GM23338 (cell line): Measurements from ENCODE around the gene MLLT3.

Experiments used
- CREB1 ChIP-seq: fragments of 250-450 bp; sonication (Bioruptor Pico); IDR thresholded peaks from 2 replicates; pipeline ENCODE4 v1.5.0; 2020; ENCODE audit warnings: low read depth, mild to moderate bottlenecking, moderate library complexity
- EZH2 ChIP-seq: fragments of 200-600 bp; sonication (generic); IDR thresholded peaks from one replicate; pipeline ENCODE4 v1.8.0; 2017; ENCODE audit warnings: antibody characterized with exemption, mild to moderate bottlenecking, low read depth; ENCODE audit not compliant: unreplicated experiment
- EZH2phosphoT487 ChIP-seq: fragments of 200-600 bp; sonication (generic); IDR thresholded peaks from one replicate; pipeline ENCODE4 v1.8.1; 2018; ENCODE audit warnings: antibody characterized with exemption; ENCODE audit not compliant: unreplicated experiment
- JUNB ChIP-seq: IDR thresholded peaks from one replicate; pipeline ENCODE4 v1.6.1; 2016; ENCODE audit warnings: antibody characterized with exemption; ENCODE audit not compliant: unreplicated experiment
- NANOG ChIP-seq: IDR thresholded peaks from 2 replicates; pipeline ENCODE4 v1.6.1; 2016; ENCODE audit warnings: antibody characterized with exemption, borderline replicate concordance
- POLR2AphosphoS5 ChIP-seq: IDR thresholded peaks from 2 replicates; pipeline ENCODE4 v1.6.1; 2016; ENCODE audit warnings: antibody characterized with exemption, low read depth
- STAT1 ChIP-seq: IDR thresholded peaks from one replicate; pipeline ENCODE4 v1.6.1; 2016; ENCODE audit warnings: antibody characterized with exemption; ENCODE audit not compliant: unreplicated experiment
- ZNF114 ChIP-seq: fragments of 250-450 bp; sonication (Bioruptor Pico); IDR thresholded peaks from 2 replicates; pipeline ENCODE4 v1.5.0; 2020; ENCODE audit warnings: mild to moderate bottlenecking, moderate library complexity
- ZNF331 ChIP-seq: fragments of 250-450 bp; sonication (Bioruptor Pico); IDR thresholded peaks from 2 replicates; pipeline ENCODE4 v1.5.0; 2020; ENCODE audit warnings: low read depth, mild to moderate bottlenecking, moderate library complexity
- TF ChIP-seq, protein P1 (sequence below), 2 experiments: fragments of 200-600 bp in 1 of 2; sonication (generic) in 1 of 2; conservative IDR thresholded peaks; 2 replicates each; pipeline versions ENCODE4 v1.5.1 to v1.6.1; 2016 to 2017; ENCODE audit warnings: antibody characterized with exemption in 2 of 2, low read depth in 2 of 2, mild to moderate bottlenecking in 2 of 2, moderate library complexity in 1 of 2
- TF ChIP-seq, protein P2 (sequence below): IDR thresholded peaks from 2 replicates; pipeline ENCODE4 v1.6.1; 2016; ENCODE audit warnings: antibody characterized with exemption
- TF ChIP-seq, protein P3 (sequence below): IDR thresholded peaks from one replicate; pipeline ENCODE4 v1.6.1; 2018; ENCODE audit warnings: antibody characterized with exemption; ENCODE audit not compliant: unreplicated experiment
- TF ChIP-seq, protein P4 (sequence below): fragments of 250-450 bp; sonication (Bioruptor Pico); IDR thresholded peaks from 2 replicates; pipeline ENCODE4 v1.5.0; 2020; ENCODE audit warnings: mild to moderate bottlenecking, moderate library complexity

DNA sequence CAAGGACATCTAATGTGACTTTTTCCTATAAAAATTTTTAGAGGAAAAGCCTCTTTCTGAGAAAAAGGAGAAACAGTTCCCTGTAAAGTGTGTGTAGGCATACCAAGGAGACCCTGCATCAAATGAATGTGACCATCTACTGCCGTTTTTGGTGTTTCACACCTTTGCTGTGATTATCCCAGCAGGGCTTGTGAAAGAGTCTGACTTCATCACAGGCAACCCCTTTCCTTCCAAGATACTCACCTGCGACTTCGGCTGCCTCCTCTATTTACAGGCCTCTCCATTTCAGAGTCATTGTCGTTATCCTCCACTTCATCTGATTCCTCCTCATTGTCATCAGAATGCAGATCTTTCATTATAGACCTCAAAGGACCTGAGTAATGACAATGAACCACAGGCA, 259.1 kb downstream of the MLLT3 start:
- TF ChIP-seq EZH2 (no peak), EZH2phosphoT487 (no peak), CREB1 (no peak), NANOG (no peak), POLR2AphosphoS5 (no peak), JUNB (no peak), ZNF331 (CRISPR knock-in tag) (no peak), ZNF114 (no peak), STAT1 (no peak)
- TF ChIP-seq, protein P1, sequence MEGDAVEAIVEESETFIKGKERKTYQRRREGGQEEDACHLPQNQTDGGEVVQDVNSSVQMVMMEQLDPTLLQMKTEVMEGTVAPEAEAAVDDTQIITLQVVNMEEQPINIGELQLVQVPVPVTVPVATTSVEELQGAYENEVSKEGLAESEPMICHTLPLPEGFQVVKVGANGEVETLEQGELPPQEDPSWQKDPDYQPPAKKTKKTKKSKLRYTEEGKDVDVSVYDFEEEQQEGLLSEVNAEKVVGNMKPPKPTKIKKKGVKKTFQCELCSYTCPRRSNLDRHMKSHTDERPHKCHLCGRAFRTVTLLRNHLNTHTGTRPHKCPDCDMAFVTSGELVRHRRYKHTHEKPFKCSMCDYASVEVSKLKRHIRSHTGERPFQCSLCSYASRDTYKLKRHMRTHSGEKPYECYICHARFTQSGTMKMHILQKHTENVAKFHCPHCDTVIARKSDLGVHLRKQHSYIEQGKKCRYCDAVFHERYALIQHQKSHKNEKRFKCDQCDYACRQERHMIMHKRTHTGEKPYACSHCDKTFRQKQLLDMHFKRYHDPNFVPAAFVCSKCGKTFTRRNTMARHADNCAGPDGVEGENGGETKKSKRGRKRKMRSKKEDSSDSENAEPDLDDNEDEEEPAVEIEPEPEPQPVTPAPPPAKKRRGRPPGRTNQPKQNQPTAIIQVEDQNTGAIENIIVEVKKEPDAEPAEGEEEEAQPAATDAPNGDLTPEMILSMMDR (conservative IDR thresholded peaks at IDR 0.05; ENCODE audit: low read depth in 2 of 2), result no peak
- TF ChIP-seq, protein P2, sequence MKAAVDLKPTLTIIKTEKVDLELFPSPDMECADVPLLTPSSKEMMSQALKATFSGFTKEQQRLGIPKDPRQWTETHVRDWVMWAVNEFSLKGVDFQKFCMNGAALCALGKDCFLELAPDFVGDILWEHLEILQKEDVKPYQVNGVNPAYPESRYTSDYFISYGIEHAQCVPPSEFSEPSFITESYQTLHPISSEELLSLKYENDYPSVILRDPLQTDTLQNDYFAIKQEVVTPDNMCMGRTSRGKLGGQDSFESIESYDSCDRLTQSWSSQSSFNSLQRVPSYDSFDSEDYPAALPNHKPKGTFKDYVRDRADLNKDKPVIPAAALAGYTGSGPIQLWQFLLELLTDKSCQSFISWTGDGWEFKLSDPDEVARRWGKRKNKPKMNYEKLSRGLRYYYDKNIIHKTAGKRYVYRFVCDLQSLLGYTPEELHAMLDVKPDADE, result no peak
- TF ChIP-seq, protein P3, sequence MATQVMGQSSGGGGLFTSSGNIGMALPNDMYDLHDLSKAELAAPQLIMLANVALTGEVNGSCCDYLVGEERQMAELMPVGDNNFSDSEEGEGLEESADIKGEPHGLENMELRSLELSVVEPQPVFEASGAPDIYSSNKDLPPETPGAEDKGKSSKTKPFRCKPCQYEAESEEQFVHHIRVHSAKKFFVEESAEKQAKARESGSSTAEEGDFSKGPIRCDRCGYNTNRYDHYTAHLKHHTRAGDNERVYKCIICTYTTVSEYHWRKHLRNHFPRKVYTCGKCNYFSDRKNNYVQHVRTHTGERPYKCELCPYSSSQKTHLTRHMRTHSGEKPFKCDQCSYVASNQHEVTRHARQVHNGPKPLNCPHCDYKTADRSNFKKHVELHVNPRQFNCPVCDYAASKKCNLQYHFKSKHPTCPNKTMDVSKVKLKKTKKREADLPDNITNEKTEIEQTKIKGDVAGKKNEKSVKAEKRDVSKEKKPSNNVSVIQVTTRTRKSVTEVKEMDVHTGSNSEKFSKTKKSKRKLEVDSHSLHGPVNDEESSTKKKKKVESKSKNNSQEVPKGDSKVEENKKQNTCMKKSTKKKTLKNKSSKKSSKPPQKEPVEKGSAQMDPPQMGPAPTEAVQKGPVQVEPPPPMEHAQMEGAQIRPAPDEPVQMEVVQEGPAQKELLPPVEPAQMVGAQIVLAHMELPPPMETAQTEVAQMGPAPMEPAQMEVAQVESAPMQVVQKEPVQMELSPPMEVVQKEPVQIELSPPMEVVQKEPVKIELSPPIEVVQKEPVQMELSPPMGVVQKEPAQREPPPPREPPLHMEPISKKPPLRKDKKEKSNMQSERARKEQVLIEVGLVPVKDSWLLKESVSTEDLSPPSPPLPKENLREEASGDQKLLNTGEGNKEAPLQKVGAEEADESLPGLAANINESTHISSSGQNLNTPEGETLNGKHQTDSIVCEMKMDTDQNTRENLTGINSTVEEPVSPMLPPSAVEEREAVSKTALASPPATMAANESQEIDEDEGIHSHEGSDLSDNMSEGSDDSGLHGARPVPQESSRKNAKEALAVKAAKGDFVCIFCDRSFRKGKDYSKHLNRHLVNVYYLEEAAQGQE, result no peak
- TF ChIP-seq, protein P4, sequence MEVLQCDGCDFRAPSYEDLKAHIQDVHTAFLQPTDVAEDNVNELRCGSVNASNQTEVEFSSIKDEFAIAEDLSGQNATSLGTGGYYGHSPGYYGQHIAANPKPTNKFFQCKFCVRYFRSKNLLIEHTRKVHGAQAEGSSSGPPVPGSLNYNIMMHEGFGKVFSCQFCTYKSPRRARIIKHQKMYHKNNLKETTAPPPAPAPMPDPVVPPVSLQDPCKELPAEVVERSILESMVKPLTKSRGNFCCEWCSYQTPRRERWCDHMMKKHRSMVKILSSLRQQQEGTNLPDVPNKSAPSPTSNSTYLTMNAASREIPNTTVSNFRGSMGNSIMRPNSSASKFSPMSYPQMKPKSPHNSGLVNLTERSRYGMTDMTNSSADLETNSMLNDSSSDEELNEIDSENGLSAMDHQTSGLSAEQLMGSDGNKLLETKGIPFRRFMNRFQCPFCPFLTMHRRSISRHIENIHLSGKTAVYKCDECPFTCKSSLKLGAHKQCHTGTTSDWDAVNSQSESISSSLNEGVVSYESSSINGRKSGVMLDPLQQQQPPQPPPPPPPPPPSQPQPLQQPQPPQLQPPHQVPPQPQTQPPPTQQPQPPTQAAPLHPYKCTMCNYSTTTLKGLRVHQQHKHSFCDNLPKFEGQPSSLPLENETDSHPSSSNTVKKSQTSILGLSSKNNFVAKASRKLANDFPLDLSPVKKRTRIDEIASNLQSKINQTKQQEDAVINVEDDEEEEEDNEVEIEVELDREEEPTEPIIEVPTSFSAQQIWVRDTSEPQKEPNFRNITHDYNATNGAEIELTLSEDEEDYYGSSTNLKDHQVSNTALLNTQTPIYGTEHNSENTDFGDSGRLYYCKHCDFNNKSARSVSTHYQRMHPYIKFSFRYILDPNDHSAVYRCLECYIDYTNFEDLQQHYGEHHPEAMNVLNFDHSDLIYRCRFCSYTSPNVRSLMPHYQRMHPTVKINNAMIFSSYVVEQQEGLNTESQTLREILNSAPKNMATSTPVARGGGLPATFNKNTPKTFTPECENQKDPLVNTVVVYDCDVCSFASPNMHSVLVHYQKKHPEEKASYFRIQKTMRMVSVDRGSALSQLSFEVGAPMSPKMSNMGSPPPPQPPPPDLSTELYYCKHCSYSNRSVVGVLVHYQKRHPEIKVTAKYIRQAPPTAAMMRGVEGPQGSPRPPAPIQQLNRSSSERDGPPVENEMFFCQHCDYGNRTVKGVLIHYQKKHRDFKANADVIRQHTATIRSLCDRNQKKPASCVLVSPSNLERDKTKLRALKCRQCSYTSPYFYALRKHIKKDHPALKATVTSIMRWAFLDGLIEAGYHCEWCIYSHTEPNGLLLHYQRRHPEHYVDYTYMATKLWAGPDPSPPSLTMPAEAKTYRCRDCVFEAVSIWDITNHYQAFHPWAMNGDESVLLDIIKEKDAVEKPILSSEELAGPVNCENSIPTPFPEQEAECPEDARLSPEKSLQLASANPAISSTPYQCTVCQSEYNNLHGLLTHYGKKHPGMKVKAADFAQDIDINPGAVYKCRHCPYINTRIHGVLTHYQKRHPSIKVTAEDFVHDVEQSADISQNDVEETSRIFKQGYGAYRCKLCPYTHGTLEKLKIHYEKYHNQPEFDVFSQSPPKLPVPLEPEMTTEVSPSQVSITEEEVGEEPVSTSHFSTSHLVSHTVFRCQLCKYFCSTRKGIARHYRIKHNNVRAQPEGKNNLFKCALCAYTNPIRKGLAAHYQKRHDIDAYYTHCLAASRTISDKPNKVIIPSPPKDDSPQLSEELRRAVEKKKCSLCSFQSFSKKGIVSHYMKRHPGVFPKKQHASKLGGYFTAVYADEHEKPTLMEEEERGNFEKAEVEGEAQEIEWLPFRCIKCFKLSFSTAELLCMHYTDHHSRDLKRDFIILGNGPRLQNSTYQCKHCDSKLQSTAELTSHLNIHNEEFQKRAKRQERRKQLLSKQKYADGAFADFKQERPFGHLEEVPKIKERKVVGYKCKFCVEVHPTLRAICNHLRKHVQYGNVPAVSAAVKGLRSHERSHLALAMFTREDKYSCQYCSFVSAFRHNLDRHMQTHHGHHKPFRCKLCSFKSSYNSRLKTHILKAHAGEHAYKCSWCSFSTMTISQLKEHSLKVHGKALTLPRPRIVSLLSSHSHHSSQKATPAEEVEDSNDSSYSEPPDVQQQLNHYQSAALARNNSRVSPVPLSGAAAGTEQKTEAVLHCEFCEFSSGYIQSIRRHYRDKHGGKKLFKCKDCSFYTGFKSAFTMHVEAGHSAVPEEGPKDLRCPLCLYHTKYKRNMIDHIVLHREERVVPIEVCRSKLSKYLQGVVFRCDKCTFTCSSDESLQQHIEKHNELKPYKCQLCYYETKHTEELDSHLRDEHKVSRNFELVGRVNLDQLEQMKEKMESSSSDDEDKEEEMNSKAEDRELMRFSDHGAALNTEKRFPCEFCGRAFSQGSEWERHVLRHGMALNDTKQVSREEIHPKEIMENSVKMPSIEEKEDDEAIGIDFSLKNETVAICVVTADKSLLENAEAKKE (CRISPR knock-in tag), result no peak
